GM18517 (cell line): Measurements from ENCODE around the gene DHRS9.
"Not testable (repeated sequence)": the region's sequence is repeated elsewhere in the genome, so short reads cannot be mapped to it uniquely, and the experiment has no call there.

ENCODE experiments used
- ATAC-seq: cut with Tn5 transposase; IDR thresholded peaks from one replicate; pipeline ENCODE4 v1.9.1; 2021; ENCODE audit warnings: mild to moderate bottlenecking, moderate library complexity; ENCODE audit not compliant: unreplicated experiment

The DHRS9 gene

GRCh38 chr2:169069341-169069740, at the start of gene DHRS9:
Gene DHRS9 (plus strand): TSS chr2:169069563. CDS start chr2:169081582, 12,019 bp downstream.
- no peak for ATAC-seq

- ATAC-seq: no peak
Measured at GRCh38 chr2:169023161-169023560, 46.2 kb upstream of the DHRS9 start.

- ATAC-seq: no peak
Measured at GRCh38 chr2:169026056-169026455, 43.3 kb upstream of the DHRS9 start.

GRCh38 chr2:169027234-169027633, 42.1 kb upstream of the DHRS9 start:
- ATAC-seq: no peak

- ATAC-seq: no peak
Measured at GRCh38 chr2:169029341-169029740, 40.0 kb upstream of the DHRS9 start.

- ATAC-seq: no peak
Measured at GRCh38 chr2:169031202-169031601, 38.2 kb upstream of the DHRS9 start, which contains the start of gene ABCB11. Gene ABCB11 (minus strand): TSS chr2:169031324. CDS start chr2:169018125, 13,199 bp downstream.

- no peak for ATAC-seq
Measured at GRCh38 chr2:169034256-169034655, 35.1 kb upstream of the DHRS9 start.

GRCh38 chr2:169034984-169035544, 34.3 kb upstream of the DHRS9 start:
- ATAC-seq: no peak

GRCh38 chr2:169035887-169036286, 33.5 kb upstream of the DHRS9 start:
- no peak for ATAC-seq

- ATAC-seq: peak; percentile 72
Measured at GRCh38 chr2:169036736-169037440, 32.5 kb upstream of the DHRS9 start.

- ATAC-seq: peak; percentile 52
Measured at GRCh38 chr2:169038338-169038757, 31.0 kb upstream of the DHRS9 start.

- ATAC-seq: no peak
Measured at GRCh38 chr2:169039702-169040101, 29.7 kb upstream of the DHRS9 start.

- ATAC-seq: no peak
Measured at GRCh38 chr2:169041594-169041993, 27.8 kb upstream of the DHRS9 start.

- no peak for ATAC-seq
Measured at GRCh38 chr2:169042856-169043255, 26.5 kb upstream of the DHRS9 start.

GRCh38 chr2:169046440-169047151, 22.8 kb upstream of the DHRS9 start:
- ATAC-seq: no peak

- no peak for ATAC-seq
Measured at GRCh38 chr2:169047256-169048250, 21.8 kb upstream of the DHRS9 start.

GRCh38 chr2:169049142-169049541, 20.2 kb upstream of the DHRS9 start:
- no peak for ATAC-seq

- ATAC-seq: no peak
Measured at GRCh38 chr2:169050476-169051240, 18.7 kb upstream of the DHRS9 start.

- not testable (repeated sequence) for ATAC-seq
Measured at GRCh38 chr2:169054575-169054974, 14.8 kb upstream of the DHRS9 start.

- not testable (repeated sequence) for ATAC-seq
Measured at GRCh38 chr2:169064199-169064598, 5.2 kb upstream of the DHRS9 start.
